Activated CD8-positive, alpha-beta memory T cell treated with anti-CD3 and anti-CD28 coated beads, Interleukin-2, amount 50 U/mL, for 24 hours (primary cell): ENCODE data around the gene POLD1.
A peak's percentile ranks its signal among the peaks of the same experiment; 100 is the strongest.
"Not testable (repeated sequence)": the region's sequence is repeated elsewhere in the genome, so short reads cannot be mapped to it uniquely, and the experiment has no call there.

ENCODE experiments used
- DNase-seq: peaks from one replicate; pipeline ENCODE4 v3.0.0-alpha.2; 2020; ENCODE audit errors: extremely low read depth

The POLD1 gene

DNA sequence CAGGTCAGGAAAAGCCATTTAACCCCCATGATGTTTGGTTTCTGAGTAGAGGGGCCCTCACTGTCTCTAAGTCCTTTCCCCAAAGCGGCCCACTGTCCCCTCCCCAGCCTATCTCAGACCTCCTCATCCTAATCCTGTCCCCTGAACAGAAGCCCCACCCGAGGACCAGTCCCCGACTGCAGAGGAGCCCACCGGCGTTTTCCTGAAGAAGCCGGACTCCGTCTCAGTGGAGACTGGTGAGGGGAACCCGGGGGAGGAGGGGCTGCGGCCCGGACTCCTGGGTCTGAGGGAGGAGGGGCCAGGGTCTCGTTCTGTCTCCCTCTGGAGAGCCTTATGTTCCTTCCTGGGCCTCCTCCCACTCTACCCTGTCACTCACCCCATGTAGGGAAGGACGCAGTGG, 51.5 kb downstream of the POLD1 start:
- DNase-seq: no peak

DNA sequence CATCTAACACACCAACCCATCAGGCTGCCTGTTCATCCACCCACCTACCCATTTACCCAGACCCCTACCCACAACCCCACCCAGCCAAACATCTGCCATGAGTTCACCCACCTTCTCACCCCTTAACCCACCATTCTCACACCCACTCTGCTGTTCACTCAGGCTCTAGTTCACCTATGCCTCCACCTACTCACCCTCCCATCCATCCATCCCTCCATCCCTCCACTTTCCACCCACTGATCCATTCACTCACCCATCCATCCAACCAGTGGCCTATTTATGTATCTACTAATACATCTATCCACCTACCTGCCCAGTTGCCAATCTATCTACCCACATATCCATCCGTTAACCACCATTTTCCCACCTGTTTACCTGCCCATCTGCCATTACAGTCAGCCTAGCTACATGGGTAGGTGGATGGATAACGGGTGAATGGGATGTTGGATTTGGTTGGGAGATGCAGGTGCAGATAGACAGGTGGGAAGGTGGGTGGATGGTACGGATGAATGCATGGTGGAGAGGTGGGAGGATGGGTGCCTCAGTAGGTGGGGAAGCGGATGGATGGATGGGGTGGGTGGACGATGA, 53.8 kb downstream of the POLD1 start:
- DNase-seq: no peak

DNA sequence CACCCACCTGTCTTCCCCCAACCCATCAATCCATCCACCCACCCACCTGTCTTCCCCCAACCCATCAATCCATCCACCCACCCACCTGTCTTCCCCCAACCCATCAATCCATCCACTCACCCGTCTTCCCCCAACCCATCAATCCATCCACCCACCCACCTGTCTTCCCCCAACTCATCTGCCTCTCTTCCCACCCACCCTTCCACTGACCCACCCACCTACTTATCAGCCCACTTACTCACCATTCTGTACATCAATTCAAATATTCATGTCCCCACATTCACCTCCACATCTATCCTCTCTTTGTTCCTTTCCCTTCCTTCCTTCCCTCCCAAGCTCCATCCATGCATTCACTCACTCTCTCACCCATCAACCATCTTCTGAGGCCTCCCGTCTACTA, 55.0 kb downstream of the POLD1 start:
- not testable (repeated sequence) for DNase-seq

DNA sequence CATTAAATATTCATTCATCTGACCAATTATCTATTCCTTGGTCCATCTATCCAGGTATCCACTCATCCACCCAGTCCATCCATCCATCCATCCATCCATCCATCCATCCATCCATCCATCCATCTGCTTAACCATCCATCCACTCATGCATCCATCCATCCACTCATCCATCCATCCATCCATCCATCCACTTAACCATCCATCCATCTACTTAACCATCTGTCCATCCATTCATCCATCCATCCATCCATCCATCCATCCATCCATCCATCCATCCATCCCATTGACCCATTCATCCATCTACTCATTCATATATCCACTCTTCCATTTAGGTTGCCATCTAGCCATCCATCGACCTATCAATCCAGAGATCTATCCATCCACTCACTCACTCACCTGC, 59.9 kb downstream of the POLD1 start:
- DNase-seq: no peak

DNA sequence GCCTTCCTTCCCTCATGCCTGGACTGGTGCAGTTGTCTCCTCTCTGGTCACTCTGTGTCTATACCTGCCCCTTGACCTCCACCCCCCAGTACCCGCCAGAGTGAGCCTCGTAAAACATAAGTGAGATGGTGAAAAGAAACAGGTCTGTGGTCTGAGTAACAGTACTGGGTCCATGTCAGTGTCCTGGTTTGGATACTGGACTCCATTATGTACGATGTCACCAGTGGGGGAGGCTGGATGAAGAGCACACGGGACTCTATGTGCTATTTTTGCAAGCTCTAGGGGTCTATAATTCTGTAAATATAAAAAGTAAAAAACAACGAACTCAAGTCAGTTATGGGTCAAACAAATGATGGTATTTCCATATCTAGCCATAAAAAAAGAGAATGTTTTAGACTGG, 62.9 kb downstream of the POLD1 start:
- no peak for DNase-seq

DNA sequence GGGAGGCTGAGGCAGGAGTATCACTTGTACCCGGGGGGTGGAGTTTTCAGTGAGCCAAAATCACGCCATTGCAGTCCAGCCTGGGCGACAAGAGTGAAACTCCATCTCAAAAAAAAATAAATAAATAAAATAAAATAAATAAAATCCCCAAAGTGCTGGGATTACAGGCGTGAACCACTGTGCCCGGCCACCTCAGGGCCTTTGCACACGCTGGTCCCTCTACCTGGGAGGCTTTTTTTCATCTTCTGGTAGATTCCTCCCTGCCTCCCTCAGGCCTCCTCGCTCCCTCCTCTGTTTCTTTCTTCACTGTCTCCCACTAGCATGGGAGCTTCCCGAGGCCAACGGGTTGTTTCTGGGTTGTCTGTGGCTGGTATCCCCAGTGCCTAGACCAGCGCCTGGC, 63.6 kb downstream of the POLD1 start:
- DNase-seq: no peak

DNA sequence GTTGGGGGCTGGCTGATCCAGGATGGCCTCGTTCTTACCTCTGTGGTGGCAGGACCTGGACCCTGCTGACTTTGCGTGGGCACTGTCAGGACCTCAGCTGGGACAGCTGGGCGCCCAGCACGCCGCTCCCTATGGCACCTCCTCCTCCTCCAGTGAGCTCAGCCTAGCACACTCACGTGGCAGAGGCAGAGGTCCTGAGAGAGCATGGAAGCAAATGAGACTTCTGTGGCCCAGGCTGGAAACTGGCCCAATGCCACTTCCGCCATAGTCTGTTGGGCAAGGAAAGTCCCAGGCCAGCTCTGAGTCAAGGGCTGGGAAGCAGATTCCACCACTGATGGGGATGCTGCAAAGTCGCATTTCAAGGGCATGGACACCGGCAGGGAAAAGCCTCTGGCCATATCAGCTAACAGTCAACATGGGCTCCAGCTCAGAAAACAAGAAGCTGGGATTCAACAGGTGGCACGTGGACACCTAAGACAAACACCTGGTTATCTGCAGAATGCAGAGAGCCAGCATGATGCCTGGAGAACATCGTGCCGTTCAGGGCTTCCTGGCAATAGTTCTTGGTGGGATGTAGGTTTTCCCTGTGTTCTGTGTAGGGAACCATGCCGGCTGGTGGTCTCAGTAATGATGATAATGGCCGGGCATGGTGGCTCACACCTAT, 65.2 kb downstream of the POLD1 start:
- DNase-seq: no peak

DNA sequence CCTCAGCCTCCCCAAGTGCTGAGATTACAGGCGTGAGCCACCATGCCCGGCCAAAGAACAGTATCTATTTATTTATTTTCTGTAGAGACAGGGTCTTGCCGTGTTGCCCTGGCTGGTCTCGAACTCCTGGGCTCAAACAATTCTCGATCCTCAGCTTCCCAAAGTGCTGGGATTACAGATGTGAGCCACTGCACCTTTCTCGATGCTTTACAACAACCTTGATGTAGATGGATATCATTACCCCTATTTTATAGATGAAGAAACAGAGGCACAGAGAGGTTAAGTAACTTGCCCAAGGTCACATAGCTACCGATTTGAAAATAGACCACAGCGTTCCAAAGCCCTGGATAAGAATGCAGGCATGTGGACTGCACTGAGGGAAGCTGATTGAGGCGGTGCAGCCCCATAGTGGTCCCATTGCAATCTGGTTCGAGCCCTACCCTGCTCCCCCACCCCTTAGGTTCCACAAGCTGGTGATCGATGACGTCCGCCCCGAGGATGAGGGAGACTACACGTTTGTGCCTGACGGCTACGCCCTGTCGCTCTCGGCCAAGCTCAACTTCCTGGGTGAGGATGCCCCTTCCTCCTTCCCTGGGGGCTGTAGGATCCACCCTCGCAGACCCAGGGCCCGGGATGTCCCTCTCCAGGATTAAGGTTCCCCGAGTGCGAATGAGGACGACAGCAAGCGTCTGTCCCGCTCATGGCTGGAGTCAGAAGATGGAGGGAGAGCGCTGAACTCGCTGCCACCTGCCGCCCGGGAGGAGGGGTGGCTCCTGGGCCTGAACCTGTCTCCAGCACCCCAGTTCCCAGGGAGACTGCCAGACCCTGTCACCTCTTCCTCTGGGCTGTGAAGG, 66.4 kb downstream of the POLD1 start:
- no peak for DNase-seq

DNA sequence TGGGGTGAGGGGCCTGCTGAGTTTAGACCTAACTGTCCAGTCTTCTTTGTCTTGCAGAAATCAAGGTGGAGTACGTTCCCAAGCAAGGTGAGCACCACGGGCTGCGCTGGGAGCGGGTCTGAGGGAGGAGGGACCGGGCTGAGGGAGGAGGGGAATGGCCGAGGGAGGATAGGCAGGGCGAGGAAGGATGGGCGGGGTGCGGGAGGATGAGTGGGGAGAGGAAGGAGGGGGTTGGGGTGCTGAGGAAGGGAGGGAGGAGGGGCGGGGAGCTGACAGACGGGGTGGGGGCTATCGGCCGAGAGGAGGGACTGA, 67.0 kb downstream of the POLD1 start:
- DNase-seq: no peak

DNA sequence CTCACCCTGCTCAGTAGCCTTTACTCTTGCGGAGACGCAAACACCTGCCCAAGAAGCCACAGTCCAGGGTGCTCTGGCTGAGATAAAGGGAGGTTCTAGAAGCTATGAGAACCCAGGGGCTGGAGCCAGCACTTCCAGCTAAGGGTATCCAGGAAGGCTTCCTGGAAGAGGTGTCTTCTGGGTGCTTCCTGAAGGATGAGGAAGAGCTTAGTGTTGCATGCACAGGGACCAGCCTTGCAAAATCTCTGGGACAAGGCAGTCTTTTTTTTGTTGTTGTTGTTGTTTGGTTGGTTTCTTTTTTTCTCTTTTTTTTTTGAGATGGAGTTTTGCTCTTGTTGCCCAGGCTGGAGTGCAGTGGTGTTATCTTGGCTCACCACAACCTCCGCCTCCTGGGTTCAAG, 69.1 kb downstream of the POLD1 start:
- DNase-seq: no peak

DNA sequence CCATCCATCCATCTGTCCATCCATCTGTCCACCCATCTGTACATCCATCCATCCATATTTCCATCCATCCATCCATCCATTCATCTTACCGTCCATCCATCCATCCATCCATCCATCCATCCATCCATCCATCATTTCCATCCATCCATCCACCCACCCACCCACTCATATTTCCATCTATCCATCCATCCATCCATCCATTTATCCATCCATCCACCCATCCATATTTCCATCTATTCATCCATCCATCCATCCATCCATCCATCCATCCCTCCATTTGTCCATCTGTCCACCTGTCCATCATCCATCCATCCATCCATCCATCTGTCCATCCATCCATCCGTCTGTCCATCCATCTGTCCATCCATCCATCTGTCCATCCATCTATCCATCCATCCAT, 71.8 kb downstream of the POLD1 start:
- no peak for DNase-seq

DNA sequence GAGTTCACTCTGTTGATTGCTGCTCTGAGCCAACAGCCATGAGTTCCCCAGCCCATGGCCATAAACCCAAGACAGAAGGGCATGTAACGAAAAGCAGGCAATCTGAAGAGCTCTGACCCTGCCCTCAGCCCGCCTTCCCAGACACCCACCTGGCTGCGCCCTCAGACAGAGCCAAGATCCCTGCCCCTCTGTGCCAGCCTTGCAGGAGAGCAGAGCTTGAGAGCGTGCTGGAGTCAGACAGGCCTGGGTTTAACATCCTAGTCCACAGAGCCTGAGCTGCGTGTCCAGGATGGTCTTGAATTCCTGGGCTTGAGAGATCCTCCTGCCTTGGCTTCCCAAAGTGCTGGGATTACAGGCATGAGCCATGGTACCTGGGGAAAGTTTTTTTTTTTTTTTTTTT, 73.2 kb downstream of the POLD1 start:
- DNase-seq: no peak

DNA sequence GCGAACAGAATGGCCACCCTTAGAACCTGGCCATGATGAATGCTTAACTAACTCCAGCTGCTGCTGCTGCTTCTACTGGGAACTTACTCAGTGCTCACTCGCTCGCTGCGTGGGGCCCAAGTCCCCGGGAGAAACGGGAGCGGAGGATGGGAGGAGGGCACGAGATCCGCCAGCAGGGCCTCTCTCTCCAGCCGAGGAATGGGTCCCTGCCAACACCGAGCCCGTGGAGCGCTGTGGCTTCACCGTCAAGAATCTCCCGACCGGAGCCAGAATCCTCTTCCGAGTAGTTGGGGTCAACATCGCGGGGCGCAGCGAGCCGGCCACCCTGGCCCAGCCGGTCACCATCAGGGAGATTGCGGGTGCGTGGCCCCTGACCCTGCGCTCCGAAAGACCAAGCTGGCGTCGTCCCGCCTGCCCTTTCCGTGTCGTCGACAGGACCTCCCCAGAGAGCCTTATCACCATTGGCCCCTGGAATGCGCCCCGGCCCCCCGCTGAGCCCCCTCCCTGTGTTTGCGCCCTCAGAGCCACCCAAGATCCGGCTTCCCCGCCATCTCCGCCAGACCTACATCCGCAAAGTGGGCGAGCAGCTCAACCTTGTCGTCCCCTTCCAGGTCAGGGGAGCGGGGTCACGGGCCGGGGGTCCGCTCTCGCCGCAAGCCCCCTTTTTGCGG, 74.4 kb downstream of the POLD1 start:
- no peak for DNase-seq

DNA sequence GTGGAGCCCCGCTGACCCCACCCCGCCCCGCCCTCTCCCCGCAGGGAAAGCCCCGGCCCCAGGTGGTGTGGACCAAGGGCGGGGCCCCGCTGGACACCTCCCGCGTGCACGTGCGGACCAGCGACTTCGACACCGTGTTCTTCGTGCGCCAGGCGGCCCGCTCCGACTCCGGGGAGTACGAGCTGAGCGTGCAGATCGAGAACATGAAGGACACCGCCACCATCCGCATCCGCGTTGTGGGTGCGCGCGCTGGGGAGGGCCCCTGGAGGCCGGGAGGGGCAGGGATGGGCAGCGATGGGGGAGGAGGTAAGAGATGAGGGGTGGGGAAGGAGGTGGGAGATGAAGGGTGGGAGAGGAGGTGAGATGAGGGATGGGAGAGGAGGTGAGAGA, 74.9 kb downstream of the POLD1 start:
- no peak for DNase-seq

DNA sequence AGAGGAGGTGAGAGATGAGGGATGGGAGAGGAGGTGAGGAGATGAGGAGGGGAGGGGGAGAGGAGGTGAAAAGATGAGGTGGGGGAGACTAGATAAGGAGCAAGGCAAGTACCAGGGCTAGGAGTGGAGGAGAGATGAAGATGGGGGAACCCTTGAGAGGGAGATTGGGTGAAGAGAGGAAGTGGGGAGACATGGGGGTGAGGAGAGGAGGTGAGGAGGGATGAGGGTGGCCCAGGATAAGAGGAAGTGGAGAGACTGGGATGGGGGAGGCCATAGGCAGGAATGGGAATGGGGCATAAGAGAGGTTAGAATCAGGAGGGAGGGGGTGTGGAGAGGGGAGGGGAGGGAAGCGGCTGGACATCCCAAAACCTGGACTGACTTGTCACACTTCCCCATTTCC, 75.5 kb downstream of the POLD1 start:
- DNase-seq: no peak

DNA sequence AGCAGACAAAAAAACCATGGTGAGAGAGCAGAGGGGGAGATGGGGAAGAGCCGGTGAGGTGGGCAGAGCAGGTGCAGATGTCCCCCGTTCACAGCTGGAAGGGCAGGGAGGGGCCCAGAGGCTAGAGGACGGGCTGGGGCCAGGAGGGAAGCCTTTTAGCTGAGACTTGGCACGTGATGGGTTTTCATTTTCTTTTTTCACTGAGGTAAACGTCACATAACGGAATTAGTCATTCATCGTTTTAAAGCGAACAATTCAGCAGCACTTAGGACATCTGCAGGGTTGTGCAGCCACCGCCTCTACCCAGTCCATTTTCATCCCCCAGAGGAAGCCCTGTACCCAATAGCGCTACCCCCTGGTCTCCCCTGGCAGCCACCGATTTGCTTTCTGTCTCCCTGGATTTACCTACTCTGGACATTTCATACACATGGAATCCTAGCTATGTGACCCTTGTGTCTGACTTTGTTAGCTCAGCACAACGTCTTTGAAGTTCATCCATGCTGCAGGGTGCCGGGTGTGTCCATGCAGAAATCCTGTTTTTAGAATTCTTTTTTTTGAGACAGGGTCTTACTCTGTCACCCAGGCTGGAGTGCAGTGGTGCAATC, 76.1 kb downstream of the POLD1 start:
- no peak for DNase-seq

DNA sequence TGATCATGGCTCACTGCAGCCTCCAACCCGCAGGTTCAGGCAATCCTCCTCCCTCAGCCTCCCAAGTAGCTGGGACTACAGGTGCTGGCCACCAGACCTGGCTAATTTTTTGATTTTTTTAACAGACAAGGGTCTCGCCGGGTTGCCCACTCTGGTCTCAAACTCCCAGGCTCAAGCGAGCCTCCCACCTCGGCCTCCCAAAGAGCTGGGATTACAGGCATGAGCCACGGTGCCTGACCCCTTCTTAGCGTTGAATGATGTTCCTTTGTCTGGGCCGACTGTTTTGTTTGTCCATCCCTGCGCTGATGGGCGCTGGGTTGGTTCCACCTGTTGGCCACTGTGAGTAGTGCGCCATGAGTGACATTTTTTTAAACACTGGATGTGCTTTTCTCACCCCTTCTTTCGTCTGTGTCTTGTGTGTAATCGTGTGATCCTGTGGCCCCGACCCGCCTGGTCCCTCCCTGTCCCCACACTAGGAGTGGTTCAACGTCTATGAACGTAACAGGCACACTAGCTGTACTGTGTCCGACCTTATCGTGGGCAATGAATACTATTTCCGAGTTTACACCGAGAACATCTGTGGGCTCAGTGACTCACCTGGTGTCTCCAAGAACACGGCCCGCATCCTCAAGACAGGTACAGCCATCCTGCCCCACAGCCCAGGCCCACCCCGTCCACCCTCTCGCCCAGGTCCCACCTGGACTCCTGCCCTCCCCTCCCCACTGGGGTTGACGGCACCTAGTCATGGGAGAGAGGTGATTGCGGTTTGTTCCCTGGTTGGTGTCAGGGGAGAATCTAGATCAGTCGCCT, 77.1 kb downstream of the POLD1 start:
- peak; percentile 24 for DNase-seq

DNA sequence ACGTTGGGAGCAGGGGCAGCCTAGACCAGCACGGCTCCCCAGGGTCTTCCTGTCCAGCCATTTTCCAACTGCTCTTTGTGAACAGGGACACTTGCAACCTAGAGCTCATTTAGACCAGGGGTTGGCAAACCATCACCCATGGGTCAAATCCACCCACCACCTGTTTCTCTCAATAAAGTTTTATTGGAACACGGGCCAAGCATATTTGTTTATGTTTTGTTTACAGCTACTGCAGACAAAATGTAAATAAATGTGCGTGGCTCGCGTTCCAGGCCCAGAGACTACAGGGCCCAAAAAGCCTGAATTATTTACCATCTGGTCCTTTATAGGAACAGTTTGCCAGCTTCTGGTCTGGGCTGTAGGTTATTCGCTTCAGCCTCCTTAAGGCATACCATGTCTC, 78.8 kb downstream of the POLD1 start:
- DNase-seq: no peak

DNA sequence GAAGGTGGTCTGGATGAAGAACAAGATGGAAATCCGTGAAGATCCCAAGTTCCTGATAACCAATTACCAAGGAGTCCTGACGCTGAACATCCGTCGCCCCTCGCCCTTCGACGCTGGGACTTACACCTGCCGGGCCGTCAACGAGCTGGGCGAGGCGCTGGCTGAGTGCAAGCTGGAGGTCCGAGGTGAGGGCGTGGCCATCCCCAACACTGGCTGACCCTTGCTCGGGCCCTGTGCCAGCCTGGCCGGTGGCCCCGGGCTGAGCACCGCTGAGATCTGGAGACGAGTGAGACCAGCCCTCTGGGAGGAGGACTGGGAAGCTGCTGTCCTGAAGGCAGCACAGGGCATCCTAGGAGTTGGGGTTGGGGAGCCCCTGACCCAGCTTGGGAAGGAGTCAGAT, 80.2 kb downstream of the POLD1 start:
- DNase-seq: no peak

DNA sequence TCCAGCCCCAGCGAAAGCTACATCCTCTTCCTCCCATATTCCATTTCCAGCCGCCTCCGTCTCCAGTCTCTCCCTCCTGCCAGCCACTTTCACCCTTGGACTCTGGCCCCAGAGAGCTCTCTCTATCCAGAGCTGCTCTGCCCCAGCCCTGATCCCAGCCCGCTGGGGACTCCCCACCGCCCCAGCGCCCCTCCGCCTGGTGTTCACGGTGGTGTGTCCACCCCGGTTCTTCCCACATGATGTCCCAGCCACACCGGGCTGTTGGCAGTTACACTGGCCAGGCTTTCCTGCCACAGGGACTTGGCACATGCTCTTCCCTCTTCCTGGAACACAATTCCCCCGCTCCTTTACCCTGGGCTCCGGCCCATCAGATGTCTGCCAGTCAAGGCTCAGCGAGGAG, 80.9 kb downstream of the POLD1 start:
- no peak for DNase-seq

DNA sequence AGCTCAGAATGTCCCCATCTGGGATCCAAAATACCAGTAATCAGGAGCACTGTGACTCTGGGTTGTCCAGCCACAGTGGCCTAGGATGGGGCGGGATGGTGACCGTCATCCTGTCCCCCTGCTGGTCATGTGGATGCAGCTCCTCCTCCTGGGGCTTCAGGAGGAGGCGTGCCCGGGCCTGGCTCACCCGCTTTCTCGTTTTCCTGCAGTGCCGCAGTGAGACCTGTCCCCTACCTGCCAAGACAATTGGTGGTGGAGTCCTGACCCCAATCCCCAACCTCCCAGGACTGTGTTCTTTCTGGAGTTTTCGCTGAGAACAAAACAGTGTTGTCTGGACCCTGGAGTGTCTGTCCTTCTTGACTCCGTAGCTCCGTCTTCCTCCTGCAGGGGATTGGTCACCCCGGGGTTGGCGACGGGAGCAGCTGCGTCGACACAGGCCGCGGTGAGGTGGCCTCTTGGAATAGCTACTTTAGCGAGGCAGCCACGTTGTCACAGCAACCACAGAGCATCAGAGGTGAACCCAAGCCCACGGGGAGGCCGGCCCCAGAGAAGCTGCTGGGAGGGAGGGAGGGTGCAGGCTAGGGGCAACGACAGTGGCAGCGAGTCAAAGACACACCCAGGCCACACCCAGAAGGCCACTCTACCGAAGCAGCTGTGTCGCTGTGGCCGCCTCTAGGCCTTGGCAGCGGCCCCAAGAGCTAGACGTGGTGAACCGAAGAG, 82.0 kb downstream of the POLD1 start:
- no peak for DNase-seq
